ENCODE results near the gene BRSK1. TPM values are rescaled to one million over a fixed set of nuclear protein-coding genes. Genes with fewer than 3 reads are reported as not detected.

BRSK1 gene
- total RNA-seq, 1 donor from 2014 or later: 8.8 TPM

DNA sequence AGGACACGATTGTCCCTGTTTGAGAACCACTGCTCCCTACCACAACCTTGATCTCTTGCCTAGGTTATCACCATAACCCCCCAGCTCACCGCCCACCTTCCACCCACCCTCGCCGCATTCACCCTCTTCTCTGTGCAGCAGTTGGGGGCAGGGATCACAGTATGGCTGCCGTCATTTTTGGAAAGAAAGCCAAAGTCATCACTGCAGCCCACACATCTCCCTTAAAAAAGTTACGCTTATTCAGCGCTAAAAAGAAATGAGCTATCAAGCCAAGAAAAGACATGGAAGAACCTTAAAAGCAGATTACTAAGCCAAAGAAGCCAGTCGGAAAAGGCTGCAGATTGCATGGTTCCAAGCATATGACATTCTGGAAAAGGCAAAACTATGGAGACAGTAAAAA is 14.5 kb upstream of the BRSK1 start:
- intact Hi-C loops (cut with DNase I): no loop called here
- no peak for DNase-seq (ENCODE audit: low spot score)

GRCh38 chr19:55270172-55270942 is 13.4 kb upstream of the BRSK1 start:
- intact Hi-C loops (cut with DNase I): no loop called here
- no peak for DNase-seq (ENCODE audit: low spot score)

GRCh38 chr19:55272142-55272541 is 11.7 kb upstream of the BRSK1 start:
- no peak for DNase-seq (ENCODE audit: low spot score)
- intact Hi-C loops (cut with DNase I): no loop called here

GRCh38 chr19:55273978-55274707 is 9.7 kb upstream of the BRSK1 start:
- intact Hi-C loops (cut with DNase I): no loop called here

DNA sequence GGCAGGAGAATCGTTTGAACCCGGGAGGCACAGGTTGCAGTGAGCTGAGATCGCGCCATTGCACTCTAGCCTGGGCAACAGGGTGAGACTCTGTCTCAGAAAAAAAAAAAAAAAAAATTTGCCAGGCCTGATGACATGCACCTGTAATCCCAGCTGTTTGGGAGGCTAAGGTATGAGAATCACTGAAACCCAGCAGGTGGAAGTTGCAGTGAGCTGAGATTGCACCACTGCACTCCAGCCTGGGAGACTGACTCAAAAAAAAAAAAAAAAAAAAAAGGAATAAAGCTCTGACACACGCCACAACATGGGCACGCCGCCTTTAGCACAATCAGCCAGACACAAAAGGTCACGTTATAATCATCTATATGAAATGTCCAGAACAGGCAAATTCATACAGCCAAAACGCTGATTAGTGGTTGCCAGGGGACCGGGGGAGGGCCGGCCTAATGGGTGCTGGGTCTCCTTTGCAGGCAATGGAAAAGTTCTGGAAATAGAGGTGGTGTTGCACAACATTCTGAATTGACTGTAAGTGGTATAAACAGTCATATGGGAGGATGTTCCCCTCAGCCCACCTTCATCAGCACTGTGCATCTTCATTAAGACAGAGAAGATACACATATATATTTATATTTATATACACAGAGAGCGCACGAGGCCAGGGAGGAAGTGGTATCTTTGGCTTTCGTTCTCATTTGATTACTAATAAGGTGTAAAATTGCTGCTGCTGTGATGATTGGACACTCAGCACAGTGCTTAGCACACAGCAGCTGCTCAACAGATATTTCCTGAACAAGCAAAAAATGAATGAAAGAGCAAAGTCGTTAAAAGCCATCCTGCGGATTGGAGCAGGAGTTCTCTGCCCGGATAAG is 7.7 kb upstream of the BRSK1 start:
- no peak for DNase-seq (ENCODE audit: low spot score)

More at GRCh38 chr19:55273978-55274707, 9.7 kb upstream of the BRSK1 start:
- no peak for DNase-seq (ENCODE audit: low spot score)

GRCh38 chr19:55276720-55277430 is 6.9 kb upstream of the BRSK1 start:
- no peak for DNase-seq (ENCODE audit: low spot score)
- intact Hi-C loops (cut with DNase I): no loop called here

More for the DNA sequence above, 7.7 kb upstream of the BRSK1 start:
- intact Hi-C loops (cut with DNase I): no loop called here

DNA sequence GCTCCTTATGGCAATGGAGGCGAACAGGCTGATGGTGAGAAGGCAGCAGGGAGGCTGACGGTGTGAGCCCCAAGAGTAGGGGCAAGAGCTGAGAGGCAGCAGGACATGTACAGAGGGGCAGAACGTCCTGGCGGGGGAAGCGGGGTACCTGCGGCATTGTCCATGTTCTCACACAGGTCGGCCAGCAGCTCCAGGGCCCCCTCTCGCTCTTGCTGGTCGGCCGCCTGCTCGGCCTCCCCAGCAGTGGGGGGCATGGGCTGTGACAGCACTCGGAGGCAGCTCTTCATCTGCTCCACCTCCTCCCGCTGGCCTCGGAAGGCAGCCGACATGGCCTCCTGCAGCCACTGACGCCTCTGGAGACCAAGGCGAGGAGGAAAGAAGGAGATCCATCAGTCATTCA is 6.3 kb upstream of the BRSK1 start:
- intact Hi-C loops (cut with DNase I): no loop called here
- DNase-seq (ENCODE audit: low spot score): no peak

DNA sequence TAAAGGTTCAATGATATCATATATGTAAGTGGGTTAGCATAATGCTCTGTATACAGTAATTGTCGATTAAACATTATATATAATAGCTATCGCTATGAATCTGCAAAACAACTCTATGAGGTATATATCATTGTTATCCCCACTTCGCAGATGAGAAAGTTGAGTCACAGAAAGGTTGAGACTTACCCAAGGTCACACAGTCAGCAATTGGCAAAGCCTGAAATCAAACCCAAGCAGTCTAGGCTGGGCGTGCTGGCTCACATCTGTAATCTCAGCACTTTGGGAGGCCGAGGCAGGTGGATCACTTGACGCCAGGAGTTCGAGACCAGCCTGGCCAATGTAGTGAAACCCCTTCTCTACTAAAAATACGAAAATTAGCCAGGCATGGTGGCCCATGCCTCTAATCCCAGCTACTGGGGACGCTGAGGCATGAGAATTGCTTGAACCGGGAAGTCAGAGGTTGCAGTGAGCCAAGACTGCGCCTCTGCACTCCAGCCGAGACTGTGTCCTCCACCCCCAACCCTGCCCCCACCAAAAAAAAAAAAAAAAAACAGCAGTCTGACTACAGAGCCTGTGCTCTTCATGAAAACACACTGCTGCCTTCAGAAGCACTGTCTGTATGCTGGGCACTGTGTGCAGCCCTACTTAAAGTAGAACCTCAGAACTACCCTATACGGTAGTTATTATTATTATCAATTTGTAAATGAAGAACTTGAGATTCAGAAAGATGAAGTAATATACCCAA is 5.2 kb upstream of the BRSK1 start:
- intact Hi-C loops (cut with DNase I): no loop called here
- no peak for DNase-seq (ENCODE audit: low spot score)

GRCh38 chr19:55279340-55279739 is 4.5 kb upstream of the BRSK1 start:
- intact Hi-C loops (cut with DNase I): no loop called here

DNA sequence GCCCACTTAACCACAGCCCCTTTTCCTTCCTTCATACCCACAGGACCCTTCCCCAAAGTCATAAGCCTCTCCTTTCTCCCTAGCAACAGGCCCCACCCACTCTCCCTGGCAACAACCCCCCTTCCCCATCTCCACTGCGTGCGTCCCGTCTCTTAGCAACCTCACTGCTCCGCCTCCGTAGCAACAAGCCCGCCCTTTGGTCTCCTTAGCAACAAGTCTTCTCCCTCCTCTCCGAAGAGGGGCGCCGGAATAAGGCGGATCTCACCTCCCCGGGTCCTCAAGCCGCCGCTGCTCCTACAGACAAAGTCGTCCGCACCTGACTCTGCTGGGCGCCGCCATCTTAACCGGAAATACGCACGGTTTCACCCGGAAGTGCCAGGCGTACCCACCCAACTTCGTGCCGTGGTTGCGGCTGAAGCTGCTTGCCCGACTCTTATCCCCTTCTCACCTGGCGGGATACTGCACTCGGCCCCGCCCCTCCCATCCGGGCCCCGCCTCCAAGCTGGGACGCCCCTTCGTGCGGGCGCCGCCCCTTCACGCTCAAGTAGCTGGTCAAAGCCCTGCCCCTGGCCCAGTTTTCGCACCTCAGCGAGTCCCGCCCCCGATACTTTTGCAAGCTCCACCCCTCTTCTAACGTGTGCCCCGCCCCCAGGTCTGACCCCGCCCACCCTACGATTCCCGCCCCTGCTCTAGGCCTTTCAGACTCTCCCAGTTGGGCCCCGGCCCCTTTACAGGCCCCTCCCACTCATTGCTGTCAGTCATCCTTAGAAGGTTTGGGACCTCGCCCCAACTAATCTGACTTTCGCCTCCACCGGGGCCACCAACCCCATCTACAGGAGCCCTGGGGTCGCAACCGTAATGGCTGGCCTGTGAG is 3.8 kb upstream of the BRSK1 start, which contains the start of gene HSPBP1:
Gene HSPBP1 (minus strand): TSS at position 341 of the 874 bp plus-strand sequence. CDS start 502 bp downstream, outside the sequence.
- intact Hi-C loops (cut with DNase I): loop anchor here (1.0 kb wide), 1 partner anchor 21 kb away; the partner anchor contains the start of gene PPP6R1
- peak; percentile 94 for DNase-seq (ENCODE audit: low spot score)

More at GRCh38 chr19:55279340-55279739, 4.5 kb upstream of the BRSK1 start:
- DNase-seq (ENCODE audit: low spot score): no peak

DNA sequence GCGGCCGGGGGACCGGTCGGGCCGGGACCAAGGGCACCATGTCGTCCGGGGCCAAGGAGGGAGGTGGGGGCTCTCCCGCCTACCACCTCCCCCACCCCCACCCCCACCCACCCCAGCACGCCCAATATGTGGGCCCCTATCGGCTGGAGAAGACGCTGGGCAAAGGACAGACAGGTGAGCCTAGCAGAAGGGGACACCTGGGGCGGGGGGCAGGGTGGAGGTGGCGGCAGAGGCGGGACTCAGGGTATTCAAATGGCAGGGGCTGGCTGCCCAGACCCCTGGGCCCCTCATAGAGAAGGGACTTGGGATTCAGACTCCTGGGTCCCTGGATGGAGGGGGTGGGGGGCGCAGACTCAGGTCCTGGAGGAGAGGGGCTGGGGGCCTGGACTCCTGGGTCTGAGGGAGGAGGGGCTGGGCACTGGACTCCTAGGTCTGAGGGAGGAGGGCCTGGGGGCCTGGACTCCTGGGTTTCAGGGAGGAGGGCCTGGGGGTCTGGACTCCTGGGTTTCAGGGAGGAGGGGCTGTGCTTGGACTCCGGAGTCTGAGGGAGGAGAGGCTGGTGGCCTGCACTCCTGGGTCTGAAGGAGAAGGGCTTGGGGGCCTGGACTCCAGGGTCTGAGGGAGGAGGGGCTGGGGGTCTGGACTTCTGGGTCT is 735 bp downstream of the BRSK1 start:
- intact Hi-C loops (cut with DNase I): no loop called here

GRCh38 chr19:55285229-55285890 is 1.6 kb downstream of the BRSK1 start:
- intact Hi-C loops (cut with DNase I): no loop called here
- DNase-seq (ENCODE audit: low spot score): no peak

More for the DNA sequence above, 735 bp downstream of the BRSK1 start:
- no peak for DNase-seq (ENCODE audit: low spot score)

DNA sequence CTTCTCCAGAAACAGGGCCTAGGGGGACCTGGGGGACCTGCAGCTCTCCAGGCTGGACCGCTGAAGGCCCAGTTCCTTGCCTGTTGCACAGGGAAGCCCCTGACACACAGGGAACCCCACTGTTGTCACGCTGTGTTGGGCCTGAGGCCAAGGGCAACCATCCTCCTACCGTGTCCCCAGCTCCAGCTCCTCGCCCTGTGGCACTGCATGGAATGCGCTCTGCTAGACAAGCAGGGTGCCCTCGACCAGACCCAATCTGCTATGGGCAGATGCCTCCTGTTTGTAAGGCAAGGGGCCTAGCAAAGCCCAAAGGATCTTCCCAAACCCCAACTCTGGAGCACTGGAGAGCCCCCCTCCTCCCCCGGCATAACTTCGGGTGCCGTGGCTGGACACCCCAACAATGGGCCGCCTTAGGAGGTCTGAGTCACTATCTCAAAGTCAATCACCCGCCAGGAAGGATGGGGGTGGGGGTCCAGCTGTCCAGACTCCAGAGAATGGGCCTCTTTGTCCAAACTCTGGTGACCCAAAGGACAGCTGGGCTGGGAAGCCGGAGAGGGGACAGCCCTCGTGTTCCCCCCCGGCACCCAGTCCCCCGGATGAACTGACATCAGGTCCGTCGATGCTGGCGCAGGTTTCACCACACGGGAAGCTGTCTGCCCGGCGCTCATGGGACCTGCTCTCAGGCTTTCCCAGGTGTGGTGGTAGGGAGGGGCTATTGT is 3.7 kb downstream of the BRSK1 start:
- intact Hi-C loops (cut with DNase I): no loop called here
- DNase-seq (ENCODE audit: low spot score): no peak

- intact Hi-C loops (cut with DNase I): no loop called here
- no peak for DNase-seq (ENCODE audit: low spot score)
Measured at GRCh38 chr19:55289117-55289796, 5.5 kb downstream of the BRSK1 start.

GRCh38 chr19:55297267-55297666 is 13.5 kb downstream of the BRSK1 start:
- no peak for DNase-seq (ENCODE audit: low spot score)

More at GRCh38 chr19:55297267-55297666, 13.5 kb downstream of the BRSK1 start:
- intact Hi-C loops (cut with DNase I): no loop called here
